MM.1S (cell line): ENCODE measurements around the gene IL11.

Source experiments
- DNase-seq: peaks from one replicate; pipeline ENCODE4 v3.0.0-alpha.2; 2015
- H2AFZ ChIP-seq: fragments of 300-600 bp; sonication (generic); 2 replicates; pipeline ENCODE4 v1.6.0; 2016; ENCODE audit warnings: antibody characterized with exemption, low read length
- H3F3A ChIP-seq: fragments of 300-600 bp; sonication (generic); 2 replicates; pipeline ENCODE4 v1.6.1; 2016; ENCODE audit warnings: mild to moderate bottlenecking, antibody characterized with exemption, low read length, moderate library complexity, mixed read lengths; ENCODE audit not compliant: insufficient read depth
- H3K27ac ChIP-seq: fragments of 300-600 bp; sonication (generic); 2 replicates; pipeline ENCODE4 v1.5.1; 2016; ENCODE audit warnings: mild to moderate bottlenecking, low read length
- H3K27me3 ChIP-seq: fragments of 300-600 bp; sonication (generic); replicated peaks from 2 replicates; pipeline ENCODE4 v1.6.0; 2016; ENCODE audit warnings: low read length; ENCODE audit not compliant: insufficient read depth
- H3K36me3 ChIP-seq: fragments of 300-600 bp; sonication (generic); replicated peaks from 2 replicates; pipeline ENCODE4 v1.6.1; 2016; ENCODE audit warnings: mild to moderate bottlenecking, low read length, mixed read lengths; ENCODE audit not compliant: insufficient read depth
- H3K4me1 ChIP-seq: fragments of 300-600 bp; sonication (generic); 2 replicates; pipeline ENCODE4 v1.6.1; 2016; ENCODE audit warnings: low read length, mixed read lengths
- H3K4me2 ChIP-seq: fragments of 300-600 bp; sonication (generic); 2 replicates; pipeline ENCODE4 v1.6.0; 2016; ENCODE audit warnings: low read depth, low read length
- H3K4me3 ChIP-seq: fragments of 300-600 bp; sonication (generic); 2 replicates; pipeline ENCODE4 v1.5.1; 2016; ENCODE audit warnings: low read length, mixed read lengths
- H3K79me2 ChIP-seq: fragments of 300-600 bp; sonication (generic); 2 replicates; pipeline ENCODE4 v1.6.1; 2016; ENCODE audit warnings: mixed run types, low read length, mixed read lengths
- H3K9ac ChIP-seq: fragments of 300-600 bp; sonication (generic); 2 replicates; pipeline ENCODE4 v1.6.1; 2016; ENCODE audit warnings: low read length, mixed read lengths
- H3K9me2 ChIP-seq: fragments of 300-600 bp; sonication (generic); replicated peaks from 2 replicates; pipeline ENCODE4 v1.6.1; 2016; ENCODE audit warnings: mild to moderate bottlenecking, low read length, mixed read lengths; ENCODE audit not compliant: insufficient read depth
- H3K9me3 ChIP-seq: fragments of 300-600 bp; sonication (generic); replicated peaks from 2 replicates; pipeline ENCODE4 v1.6.1; 2016; ENCODE audit warnings: mild to moderate bottlenecking, low read length, mixed read lengths; ENCODE audit not compliant: insufficient read depth
- H4K20me1 ChIP-seq: fragments of 300-600 bp; sonication (generic); 2 replicates; pipeline ENCODE4 v1.6.1; 2016; ENCODE audit warnings: mild to moderate bottlenecking, low read length, moderate library complexity, mixed read lengths; ENCODE audit not compliant: insufficient read depth
- EZH2 ChIP-seq: fragments of 300-600 bp; sonication (generic); optimal IDR thresholded peaks from 2 replicates; pipeline ENCODE3; 2017; ENCODE audit warnings: low read depth, mild to moderate bottlenecking, antibody characterized with exemption, low read length, mixed read lengths
- EZH2phosphoT487 ChIP-seq: fragments of 300-600 bp; sonication (generic); IDR thresholded peaks from 2 replicates; pipeline ENCODE4 v1.6.1; 2018; ENCODE audit warnings: antibody characterized with exemption, low read length
- TF ChIP-seq, protein P1 (sequence below): fragments of 300-600 bp; sonication (generic); IDR thresholded peaks from 2 replicates; pipeline ENCODE4 v1.5.1; 2016; ENCODE audit warnings: antibody characterized with exemption, low read length, mixed read lengths

Gene IL11

DNA sequence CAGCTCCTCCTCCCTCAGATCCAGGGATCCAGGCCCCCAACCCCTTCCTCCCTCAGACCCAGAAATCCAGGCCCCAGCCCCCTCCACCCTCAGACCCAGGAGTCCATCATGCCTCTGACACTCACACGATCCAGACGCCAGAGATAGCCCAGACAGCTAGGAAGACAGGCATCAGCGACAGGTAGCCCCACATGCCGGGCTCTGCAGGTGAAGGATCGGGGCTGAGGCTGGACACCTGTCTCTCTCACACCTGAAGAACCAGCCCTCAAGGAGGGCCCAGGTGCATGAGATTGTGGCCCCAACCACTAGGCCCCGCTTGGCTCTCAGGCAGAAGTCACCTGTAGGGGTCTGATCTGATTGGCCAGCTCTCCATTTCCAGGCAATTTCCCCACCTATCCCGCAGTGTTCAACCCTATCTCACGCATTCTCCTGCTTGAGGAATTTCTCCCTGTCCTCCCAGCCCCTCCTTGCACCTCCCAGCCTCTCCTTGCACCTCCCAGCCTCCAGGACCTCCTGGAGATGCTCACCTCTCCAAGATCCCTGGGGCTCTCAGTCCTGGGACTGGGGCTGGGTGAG is 49.3 kb downstream of the IL11 start:
- DNase-seq, result no peak
- no peaks in the 10 kb centered on the region for H3K4me1 ChIP-seq
- no peaks in the 10 kb centered on the region for H3K79me2 ChIP-seq
- no peaks in the 10 kb centered on the region for H3K27me3 ChIP-seq
- H3K36me3 ChIP-seq, result no peaks in the 10 kb centered on the region
- no peak for TF ChIP-seq EZH2phosphoT487
- TF ChIP-seq EZH2, result no peak
- TF ChIP-seq, protein P1, sequence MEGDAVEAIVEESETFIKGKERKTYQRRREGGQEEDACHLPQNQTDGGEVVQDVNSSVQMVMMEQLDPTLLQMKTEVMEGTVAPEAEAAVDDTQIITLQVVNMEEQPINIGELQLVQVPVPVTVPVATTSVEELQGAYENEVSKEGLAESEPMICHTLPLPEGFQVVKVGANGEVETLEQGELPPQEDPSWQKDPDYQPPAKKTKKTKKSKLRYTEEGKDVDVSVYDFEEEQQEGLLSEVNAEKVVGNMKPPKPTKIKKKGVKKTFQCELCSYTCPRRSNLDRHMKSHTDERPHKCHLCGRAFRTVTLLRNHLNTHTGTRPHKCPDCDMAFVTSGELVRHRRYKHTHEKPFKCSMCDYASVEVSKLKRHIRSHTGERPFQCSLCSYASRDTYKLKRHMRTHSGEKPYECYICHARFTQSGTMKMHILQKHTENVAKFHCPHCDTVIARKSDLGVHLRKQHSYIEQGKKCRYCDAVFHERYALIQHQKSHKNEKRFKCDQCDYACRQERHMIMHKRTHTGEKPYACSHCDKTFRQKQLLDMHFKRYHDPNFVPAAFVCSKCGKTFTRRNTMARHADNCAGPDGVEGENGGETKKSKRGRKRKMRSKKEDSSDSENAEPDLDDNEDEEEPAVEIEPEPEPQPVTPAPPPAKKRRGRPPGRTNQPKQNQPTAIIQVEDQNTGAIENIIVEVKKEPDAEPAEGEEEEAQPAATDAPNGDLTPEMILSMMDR, result no peak
- H3F3A ChIP-seq, result no peaks in the 10 kb centered on the region
- H3K9ac ChIP-seq, result no peak overlapping the region
- no peak overlapping the region for H3K4me2 ChIP-seq
- H3K9me3 ChIP-seq, result no peaks in the 10 kb centered on the region
- no peak overlapping the region for H3K27ac ChIP-seq
- no peak overlapping the region for H3K4me3 ChIP-seq
- H2AFZ ChIP-seq, result no peak overlapping the region
- H4K20me1 ChIP-seq, result no peaks in the 10 kb centered on the region
- H3K9me2 ChIP-seq, result no peaks in the 10 kb centered on the region

GRCh38 chr19:55319785-55320184 is 50.5 kb downstream of the IL11 start:
- TF ChIP-seq EZH2phosphoT487 (no peak), EZH2 (no peak)
- TF ChIP-seq, protein P1, result no peak
- H4K20me1 ChIP-seq, result no peaks in the 10 kb centered on the region

GRCh38 chr19:55316646-55317045 is 53.6 kb downstream of the IL11 start:
- H3K4me3 ChIP-seq, result no peak overlapping the region
- H4K20me1 ChIP-seq, result no peaks in the 10 kb centered on the region
- H3K27ac ChIP-seq, result no peak overlapping the region
- no peak for DNase-seq
- no peaks in the 10 kb centered on the region for H3K9me2 ChIP-seq
- H3K9ac ChIP-seq, result no peak overlapping the region
- no peaks in the 10 kb centered on the region for H3K27me3 ChIP-seq
- H2AFZ ChIP-seq, result no peak overlapping the region
- TF ChIP-seq EZH2phosphoT487 (no peak), EZH2 (no peak)
- TF ChIP-seq, protein P1, result no peak
- no peaks in the 10 kb centered on the region for H3K36me3 ChIP-seq
- H3K9me3 ChIP-seq, result no peaks in the 10 kb centered on the region
- H3F3A ChIP-seq, result no peaks in the 10 kb centered on the region
- H3K4me2 ChIP-seq, result no peak overlapping the region
- no peaks in the 10 kb centered on the region for H3K79me2 ChIP-seq
- H3K4me1 ChIP-seq, result no peaks in the 10 kb centered on the region

More at GRCh38 chr19:55319785-55320184, 50.5 kb downstream of the IL11 start:
- Histone ChIP-seq H3F3A (no peaks in the 10 kb centered on the region), H3K4me2 (no peak overlapping the region), H2AFZ (no peak overlapping the region), H3K9me3 (no peaks in the 10 kb centered on the region), H3K79me2 (no peaks in the 10 kb centered on the region), H3K4me3 (no peak overlapping the region), H3K9ac (no peak overlapping the region), H3K27me3 (no peaks in the 10 kb centered on the region), H3K4me1 (no peaks in the 10 kb centered on the region), H3K9me2 (no peaks in the 10 kb centered on the region), H3K36me3 (no peaks in the 10 kb centered on the region), H3K27ac (no peak overlapping the region)
- no peak for DNase-seq
